Ishikawa (cell line): Measurements from ENCODE around the gene MPHOSPH8.

ENCODE experiments used
- CEBPB ChIP-seq: IDR thresholded peaks from 2 replicates; pipeline ENCODE4 v1.6.1; 2012
- CREB1 ChIP-seq: IDR thresholded peaks from 2 replicates; pipeline ENCODE4 v1.6.1; 2012; ENCODE audit warnings: low read depth
- EGR1 ChIP-seq: IDR thresholded peaks from 2 replicates; pipeline ENCODE4 v1.6.1; 2012
- EP300 ChIP-seq: IDR thresholded peaks from 2 replicates; pipeline ENCODE4 v1.6.1; 2012; ENCODE audit warnings: borderline replicate concordance
- FOXM1 ChIP-seq: IDR thresholded peaks from 2 replicates; pipeline ENCODE4 v1.6.1; 2012; ENCODE audit warnings: low read depth, borderline replicate concordance
- MAX ChIP-seq: IDR thresholded peaks from 2 replicates; pipeline ENCODE4 v1.6.1; 2012
- NFIC ChIP-seq: IDR thresholded peaks from 2 replicates; pipeline ENCODE4 v1.6.1; 2012
- RAD21 ChIP-seq: IDR thresholded peaks from 2 replicates; pipeline ENCODE4 v1.6.1; 2012; ENCODE audit warnings: low read depth
- REST ChIP-seq: IDR thresholded peaks from 2 replicates; pipeline ENCODE4 v1.6.1; 2012; ENCODE audit warnings: low read depth, mild to moderate bottlenecking
- TAF1 ChIP-seq: IDR thresholded peaks from 2 replicates; pipeline ENCODE4 v1.6.1; 2012; ENCODE audit warnings: low read depth, mild to moderate bottlenecking
- TCF12 ChIP-seq: IDR thresholded peaks from 2 replicates; pipeline ENCODE4 v1.6.1; 2012; ENCODE audit warnings: low read depth
- TEAD4 ChIP-seq: IDR thresholded peaks from 2 replicates; pipeline ENCODE4 v1.6.1; 2012
- USF1 ChIP-seq: IDR thresholded peaks from 2 replicates; pipeline ENCODE4 v1.6.1; 2012
- YY1 ChIP-seq: IDR thresholded peaks from 2 replicates; pipeline ENCODE4 v1.6.1; 2012; ENCODE audit warnings: low read depth
- ZBTB7A ChIP-seq: IDR thresholded peaks from 2 replicates; pipeline ENCODE4 v1.6.1; 2012; ENCODE audit warnings: low read depth

MPHOSPH8 gene

GRCh38 chr13:19665427-19665859 lies 32.0 kb downstream of the MPHOSPH8 start:
- TF ChIP-seq TCF12 (no peak), RAD21 (no peak), EGR1 (no peak), ZBTB7A (no peak), CREB1 (no peak), TAF1 (no peak), CEBPB (no peak)

GRCh38 chr13:19668778-19669177 lies 35.3 kb downstream of the MPHOSPH8 start:
- no peak for TF ChIP-seq TEAD4
- TF ChIP-seq CREB1 = no peak
- TF ChIP-seq TCF12 = no peak
- no peak for TF ChIP-seq FOXM1
- TF ChIP-seq YY1 = no peak
- TF ChIP-seq RAD21 = no peak
- no peak for TF ChIP-seq EP300
- TF ChIP-seq MAX = no peak
- no peak for TF ChIP-seq NFIC

GRCh38 chr13:19670147-19670546 lies 36.7 kb downstream of the MPHOSPH8 start:
- TF ChIP-seq ZBTB7A = no peak
- TF ChIP-seq TEAD4 = no peak
- no peak for TF ChIP-seq REST
- TF ChIP-seq CREB1 = no peak
- no peak for TF ChIP-seq FOXM1
- TF ChIP-seq TCF12 = no peak
- TF ChIP-seq RAD21 = no peak

GRCh38 chr13:19672990-19673389 lies 39.5 kb downstream of the MPHOSPH8 start:
- no peak for TF ChIP-seq TCF12
- no peak for TF ChIP-seq REST
- TF ChIP-seq MAX = no peak
- no peak for TF ChIP-seq FOXM1
- TF ChIP-seq YY1 = no peak
- no peak for TF ChIP-seq TEAD4
- no peak for TF ChIP-seq USF1
- TF ChIP-seq EGR1 = no peak

GRCh38 chr13:19673473-19674430 lies 40.3 kb downstream of the MPHOSPH8 start:
- TF ChIP-seq YY1 = no peak

GRCh38 chr13:19674898-19675297 lies 41.4 kb downstream of the MPHOSPH8 start:
- no peak for TF ChIP-seq NFIC
- no peak for TF ChIP-seq CREB1
- no peak for TF ChIP-seq CEBPB
- no peak for TF ChIP-seq MAX
- no peak for TF ChIP-seq YY1
- no peak for TF ChIP-seq EGR1
- no peak for TF ChIP-seq EP300
- no peak for TF ChIP-seq FOXM1
- no peak for TF ChIP-seq TCF12
- no peak for TF ChIP-seq TEAD4
- TF ChIP-seq USF1 = no peak
- TF ChIP-seq ZBTB7A = no peak
- no peak for TF ChIP-seq REST
- TF ChIP-seq TAF1 = no peak
- no peak for TF ChIP-seq RAD21
